Activated CD4-positive, alpha-beta T cell treated with anti-CD3 and anti-CD28 coated beads for 1 hour (primary cell): ENCODE measurements around the gene SNX22.

Experiments used
- DNase-seq: peaks from one replicate; pipeline ENCODE4 v3.0.0-alpha.2; 2020

The SNX22 gene

DNA sequence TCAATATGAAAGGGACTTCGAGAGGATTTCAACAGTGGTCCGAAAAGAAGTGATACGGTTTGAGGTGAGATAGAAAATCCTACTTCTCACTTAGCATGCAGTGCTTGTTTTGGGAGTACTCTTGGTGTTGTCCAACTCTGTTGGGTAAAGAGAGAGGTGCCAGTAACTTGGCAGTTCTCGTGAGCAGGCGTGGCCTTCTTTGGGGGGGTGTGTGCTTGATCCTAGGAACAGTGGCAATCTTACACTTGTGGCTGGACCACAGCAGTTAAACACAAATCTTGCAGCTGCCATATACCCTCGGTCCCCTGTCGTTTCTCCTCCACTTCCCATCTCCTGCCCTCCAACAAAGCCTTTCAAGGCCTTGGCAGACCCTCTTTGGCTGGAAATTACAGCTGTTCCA lies 15.2 kb upstream of the SNX22 start:
- DNase-seq = no peak

DNA sequence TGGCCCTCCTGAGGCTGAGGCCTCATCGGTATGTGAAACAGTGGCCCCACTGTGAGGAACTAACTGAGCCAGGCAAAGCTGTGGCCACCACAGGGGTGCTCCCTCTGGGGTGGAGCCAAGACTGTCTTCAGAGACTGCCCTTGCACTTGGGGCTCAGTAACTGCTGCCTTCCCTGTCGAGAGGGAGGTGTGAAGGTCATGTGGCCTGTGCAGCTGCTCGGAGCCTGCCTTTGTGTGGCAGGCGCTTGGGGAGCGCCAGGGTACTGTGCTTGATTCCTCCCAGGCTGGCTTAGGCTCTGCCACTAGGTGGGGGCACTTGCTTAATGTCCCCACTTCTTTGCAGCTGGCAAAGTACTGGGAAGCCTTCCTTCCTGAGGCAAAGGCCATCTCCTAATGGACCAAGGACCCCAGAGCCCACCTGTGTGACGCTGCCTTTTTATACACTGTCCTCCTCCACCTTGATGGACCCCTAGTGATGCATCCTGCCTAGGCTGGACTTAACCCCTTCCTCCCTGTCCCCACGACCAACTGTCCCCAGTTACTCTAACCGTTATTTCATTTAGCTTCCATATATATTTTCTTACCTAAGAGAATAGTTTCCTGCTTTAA lies 14.2 kb upstream of the SNX22 start:
- no peak for DNase-seq

DNA sequence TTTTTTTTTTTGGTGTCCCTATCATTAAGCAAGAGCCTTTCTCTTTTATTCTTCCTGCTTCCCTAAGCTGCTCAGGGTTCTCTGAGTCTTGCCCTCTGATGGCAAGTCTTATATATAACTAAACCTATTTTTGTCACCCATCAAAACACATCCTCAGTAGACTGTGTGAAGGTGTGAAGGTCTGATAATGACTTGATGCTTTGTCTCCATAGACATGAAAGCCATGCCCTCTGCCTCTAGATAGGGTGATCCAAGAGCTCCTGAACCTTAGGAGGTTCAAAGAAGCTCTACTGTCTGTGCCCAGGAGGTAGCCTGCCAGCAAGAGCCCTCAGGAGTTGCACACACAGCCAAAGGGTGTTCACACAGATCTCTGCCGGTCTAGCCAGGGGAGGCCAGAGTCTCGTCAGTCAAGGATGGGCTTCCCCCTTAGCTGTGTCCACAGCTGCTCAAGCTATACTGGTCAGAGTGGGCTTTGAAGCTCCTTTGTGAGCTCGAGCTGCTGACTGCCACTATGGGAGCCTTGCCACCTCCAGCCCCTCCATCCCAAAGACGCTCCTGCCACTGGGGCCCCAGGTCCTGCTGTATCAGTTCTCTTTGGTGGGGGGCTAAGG lies 13.1 kb upstream of the SNX22 start:
- DNase-seq = no peak

DNA sequence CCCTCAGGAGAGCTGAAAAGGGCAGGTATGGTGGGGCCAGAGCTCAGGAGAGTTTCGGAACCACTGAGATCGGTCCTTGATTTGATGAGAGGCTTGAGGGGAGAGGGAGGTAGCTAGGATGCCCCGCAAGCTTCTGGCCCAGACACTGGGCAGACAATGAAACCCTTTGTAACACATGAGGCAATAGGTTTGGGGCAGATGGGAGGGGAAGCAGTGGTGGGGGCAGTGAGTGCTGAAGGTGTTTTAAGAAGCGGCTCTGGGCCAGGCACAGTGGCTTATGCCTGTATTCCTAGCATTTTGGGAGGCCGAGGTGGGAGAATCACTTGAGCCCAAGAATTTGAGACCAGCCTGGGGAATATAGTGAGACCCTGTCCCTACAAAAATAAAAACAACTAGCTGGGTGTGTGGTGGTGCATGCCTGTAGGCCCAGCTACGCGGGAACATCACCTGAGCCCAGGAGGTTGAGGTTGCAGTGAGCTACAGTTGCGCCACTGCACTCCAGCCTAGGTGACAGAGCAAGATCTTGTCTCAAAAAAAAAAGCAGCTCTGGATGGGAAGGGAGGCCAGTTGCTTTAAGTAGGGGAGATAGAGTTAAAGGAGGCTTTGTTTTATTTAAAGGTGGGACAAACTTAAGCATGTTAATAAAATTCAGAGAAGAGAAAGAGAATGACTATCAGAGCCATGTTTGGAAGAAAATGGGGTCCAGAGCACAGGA lies 9.6 kb upstream of the SNX22 start:
- no peak for DNase-seq

DNA sequence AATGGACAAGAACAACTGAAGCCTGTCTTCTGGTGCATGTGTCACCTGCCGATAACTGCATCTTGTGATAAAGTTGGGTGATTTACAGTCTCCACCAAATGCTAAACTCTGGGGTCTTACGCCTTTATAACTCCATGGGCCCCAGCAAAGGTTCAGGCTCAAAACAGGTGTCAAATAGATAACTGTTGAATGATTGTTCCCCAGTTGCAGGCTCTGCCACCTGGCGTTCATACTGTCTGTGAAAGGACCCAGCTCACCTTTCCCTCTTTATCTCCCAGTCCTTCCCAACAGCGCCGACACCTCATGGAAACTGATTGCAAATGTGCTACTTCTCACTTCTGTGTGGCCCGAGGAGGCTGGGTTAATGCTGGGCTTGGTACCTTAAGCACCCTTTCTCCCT lies 8.3 kb upstream of the SNX22 start:
- no peak for DNase-seq

DNA sequence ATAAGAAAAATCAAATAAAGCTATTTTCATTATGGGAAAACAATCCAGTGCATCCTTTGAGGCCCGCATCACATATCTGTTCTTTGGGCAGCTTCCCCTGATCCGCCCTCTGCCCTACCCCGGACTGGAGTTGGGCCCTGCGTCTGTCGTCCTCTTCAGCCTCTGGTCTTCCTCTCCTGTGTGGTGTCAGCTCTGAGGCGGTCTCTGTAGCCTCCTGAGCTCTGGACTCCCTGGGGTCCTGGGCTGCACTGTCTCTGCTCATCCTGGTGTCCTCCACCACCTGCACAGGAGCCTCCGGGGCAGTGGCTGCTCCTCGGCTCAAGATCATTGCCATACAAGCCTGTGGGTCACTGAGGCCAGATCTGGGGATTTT lies 7.4 kb upstream of the SNX22 start:
- DNase-seq = no peak

DNA sequence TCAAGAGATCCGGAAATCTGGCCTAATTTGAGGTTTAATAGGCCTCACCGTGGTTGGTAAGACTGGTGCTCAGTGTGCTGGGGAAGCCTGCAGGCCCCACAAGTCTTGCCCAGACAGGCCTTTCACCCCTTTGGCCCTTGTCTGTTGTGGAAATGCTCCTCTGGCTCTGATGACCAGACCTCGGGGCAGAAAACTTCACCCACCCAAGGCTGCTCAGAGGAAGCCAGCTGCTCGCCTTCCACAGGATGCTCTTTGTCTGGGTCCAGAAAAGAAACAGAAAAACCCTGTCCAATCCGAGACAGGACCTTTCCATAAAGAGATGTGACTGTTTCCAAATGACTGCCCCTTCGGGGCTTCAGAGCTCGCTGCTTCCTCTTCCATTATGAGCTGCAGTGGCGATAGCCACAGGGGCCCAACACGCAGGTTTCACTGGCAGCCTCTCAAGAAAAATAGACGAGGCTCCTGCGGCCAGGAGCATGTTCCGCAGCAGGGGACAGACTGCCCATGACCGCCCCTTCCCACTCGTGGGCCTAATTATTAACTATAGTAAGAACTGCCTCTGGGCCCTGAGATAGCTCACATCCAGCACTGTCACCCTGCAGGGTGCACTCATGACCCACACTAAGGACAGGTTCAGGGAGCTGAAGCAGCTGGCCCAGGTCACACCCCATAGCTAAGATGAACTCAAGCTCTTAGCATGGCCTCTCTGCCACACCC lies 6.8 kb upstream of the SNX22 start:
- DNase-seq = no peak

DNA sequence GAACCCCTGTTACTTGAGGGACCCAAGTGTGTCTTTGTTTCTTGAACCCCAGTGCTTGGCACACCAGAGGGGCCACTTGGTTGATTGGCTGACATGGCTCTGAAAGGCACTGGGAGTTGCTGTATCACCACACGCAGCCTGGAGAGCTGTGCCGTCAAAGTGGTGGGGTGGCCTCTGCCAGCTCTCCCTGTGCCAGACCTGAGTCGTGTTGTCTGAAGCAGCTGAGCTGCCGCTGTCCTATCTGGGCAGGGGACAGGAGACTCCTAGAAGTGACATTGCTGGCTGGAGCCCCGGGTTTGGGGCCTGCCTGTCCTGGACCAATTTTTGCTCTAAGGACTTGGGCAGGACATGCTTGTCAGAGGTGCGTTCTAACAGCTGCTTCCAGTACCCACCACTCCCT lies 5.5 kb upstream of the SNX22 start:
- DNase-seq = no peak

DNA sequence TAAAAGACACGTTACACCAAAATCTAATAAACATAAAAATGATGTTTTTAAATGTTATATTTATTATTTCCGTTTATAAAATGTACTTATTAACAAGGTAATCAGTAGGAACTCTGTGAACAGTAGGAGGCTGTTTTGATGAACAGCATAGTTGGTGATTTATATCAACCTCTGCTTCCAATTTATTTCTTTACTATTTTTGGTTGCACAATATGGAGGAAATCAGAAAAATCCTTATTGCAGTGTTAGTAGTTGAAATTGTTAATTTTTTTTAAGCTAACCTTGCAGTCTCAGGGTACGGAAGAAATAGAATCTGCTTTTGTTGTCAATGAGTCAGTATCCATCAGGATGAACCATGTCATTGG lies 5.0 kb upstream of the SNX22 start:
- no peak for DNase-seq

DNA sequence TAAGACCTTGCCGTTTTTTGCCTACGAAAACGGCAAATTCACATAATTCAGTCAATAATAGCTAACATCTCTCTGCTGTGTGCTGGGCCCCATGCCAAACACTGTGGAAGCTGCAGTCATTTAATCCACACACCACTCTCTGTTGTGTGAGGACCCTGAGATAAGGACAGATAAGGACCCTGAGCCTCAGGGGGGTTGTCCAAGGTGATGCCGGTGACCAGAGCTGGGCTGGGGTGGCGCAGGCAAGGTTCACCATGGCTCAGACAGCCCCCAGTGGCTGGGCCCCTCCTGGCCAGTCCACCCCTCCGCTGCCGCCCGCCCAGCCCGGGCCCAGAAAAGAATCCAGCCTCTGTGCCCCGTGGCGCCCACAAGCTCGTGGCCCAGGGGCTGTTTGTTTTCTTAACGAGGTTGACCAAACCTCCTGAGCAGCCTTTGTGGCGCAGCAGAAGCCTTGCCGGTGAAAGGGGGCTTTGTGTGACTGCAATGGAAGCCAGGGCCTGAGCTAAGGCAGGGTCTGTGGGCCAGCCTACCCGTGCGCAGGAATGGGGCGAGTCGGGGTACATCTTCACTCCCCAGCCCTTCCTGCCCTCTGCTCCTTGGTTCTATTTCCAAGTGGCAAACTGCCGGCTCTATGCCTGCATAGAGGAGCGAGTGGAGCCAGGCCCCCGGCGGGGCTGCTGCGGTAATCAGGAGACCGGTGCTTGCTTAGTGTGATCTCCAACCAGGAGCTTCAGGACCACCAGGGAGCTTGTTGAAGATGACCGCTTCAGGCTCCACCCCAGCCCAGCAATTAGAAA lies 4.4 kb upstream of the SNX22 start:
- no peak for DNase-seq

DNA sequence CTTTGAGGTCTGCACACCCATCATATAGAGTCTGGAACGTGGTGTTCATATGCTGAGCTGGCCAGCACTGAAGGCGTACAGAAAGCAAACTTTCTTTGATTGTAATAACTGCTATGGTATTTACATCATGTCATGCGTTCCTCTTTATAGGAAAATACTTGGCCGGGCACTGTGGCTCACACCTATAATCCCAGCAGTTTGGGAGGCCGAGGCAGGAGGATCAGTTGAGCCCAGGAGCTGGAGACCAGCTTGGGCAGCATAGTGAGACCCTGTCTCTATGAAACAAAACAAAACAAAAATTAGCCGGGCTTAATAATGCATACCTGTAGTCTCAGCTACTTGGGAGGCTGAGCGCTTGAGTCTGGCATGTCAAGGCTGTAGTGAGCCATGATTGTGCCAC lies 3.4 kb upstream of the SNX22 start:
- no peak for DNase-seq

DNA sequence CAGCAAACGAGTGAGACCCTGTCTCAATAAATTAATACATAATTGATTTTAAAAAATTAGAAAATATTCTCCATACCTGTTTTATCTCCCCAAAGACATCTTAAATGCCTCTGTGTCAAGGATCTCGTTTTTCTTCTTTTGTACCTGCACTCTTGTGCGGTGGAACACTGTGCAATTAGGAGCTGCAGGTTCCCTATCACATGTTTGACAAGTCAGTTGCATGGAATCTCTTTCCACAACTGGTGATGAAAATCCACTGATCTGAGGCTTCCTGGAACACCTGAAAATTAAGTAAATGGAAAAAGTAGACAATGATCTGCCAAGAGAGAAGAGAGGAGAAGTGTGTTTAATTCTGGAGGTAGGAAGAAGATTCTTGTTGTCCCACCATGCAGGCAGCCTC lies 3.0 kb upstream of the SNX22 start:
- DNase-seq = no peak

DNA sequence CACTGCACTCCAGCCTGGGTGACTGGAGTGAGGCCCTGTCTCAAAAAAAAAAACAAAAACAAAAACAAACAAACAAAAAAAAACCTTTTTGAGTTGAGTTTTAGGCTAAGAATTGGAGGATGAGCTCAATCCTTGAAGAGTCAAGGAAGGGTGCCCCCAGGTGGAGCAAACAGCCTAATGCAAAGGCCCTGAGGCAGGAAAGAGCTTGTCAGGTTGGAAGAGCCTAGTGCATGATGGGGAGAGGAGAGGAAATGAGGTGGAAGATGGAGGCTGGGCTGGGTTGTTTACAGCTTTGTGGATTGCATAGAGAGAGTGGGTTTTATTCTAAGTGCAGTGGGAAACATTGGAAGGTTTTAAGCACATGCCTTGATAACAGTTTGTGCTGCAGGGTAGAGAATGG lies 2.1 kb upstream of the SNX22 start:
- no peak for DNase-seq

DNA sequence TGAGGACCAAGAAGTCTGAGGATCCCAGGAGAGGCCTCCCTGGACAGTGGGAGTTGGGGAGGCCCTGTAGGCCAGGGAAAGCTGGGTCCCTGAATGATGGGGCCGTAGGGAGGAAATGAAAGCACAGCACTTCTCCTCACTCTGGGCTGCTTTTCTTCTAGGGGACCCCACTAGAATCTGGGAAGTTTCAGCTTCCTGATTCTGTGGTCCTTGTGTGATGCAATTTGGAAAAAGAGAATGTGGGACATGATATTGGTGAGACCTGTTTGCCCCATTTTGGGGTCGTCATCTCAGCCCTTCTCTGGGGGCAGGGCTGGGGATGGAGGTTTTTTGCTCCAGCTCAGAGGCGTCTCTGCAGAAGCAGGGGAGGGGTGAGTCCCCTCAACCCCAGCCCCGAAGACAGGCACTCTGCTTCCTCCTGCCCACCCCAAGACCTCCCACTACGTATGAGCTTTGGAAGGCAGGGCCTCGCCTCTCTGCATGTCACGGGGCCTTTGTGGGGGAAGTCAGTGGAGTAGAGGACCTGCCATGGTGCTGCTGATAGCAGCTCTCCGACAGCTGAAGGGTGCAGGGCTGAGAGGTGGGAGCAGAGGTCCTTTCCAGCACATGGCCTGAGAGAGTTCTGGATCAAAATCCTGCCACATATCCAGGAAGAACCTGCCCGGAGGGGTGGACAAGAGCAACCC lies 1.5 kb upstream of the SNX22 start:
- DNase-seq = no peak

DNA sequence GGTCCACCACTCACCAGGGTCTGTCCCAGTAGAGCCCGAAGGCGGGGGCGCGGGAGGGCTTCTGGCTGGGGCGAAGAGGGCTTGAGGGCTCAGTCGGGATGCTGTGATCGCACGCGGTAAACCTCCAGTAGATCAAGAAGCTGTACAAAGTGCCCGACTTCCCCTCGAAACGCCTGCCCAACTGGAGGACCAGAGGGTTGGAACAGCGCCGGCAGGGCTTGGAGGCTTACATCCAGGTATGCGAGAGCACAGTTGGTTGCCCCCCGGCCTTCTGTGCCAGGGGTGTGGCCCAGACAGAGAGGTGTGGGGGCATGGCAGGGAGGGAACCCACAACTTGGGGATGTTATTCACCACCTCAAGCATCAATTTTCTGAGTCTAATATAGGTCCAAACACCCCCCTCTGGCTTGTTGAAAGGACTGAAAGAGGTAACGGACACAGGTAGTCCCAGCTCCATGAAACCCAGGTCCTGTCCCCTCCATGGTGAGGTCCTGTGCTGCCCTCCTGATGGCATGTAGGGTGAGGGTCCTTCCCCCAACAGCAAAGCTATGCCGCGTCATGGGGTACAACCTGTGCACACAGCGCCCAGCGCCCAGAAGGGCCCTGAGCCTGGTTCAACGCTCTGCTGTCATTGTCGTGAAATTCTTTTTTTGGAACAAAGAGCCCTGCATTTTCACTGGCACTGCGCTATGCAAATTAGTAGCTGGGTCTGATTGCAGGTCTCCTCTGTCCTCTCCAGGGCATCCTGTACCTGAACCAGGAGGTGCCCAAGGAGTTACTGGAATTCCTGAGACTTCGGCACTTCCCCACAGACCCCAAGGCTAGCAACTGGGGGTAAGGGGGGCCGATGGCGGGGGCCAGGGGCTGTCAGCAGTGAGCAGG lies 1.2 kb downstream of the SNX22 start:
- no peak for DNase-seq

DNA sequence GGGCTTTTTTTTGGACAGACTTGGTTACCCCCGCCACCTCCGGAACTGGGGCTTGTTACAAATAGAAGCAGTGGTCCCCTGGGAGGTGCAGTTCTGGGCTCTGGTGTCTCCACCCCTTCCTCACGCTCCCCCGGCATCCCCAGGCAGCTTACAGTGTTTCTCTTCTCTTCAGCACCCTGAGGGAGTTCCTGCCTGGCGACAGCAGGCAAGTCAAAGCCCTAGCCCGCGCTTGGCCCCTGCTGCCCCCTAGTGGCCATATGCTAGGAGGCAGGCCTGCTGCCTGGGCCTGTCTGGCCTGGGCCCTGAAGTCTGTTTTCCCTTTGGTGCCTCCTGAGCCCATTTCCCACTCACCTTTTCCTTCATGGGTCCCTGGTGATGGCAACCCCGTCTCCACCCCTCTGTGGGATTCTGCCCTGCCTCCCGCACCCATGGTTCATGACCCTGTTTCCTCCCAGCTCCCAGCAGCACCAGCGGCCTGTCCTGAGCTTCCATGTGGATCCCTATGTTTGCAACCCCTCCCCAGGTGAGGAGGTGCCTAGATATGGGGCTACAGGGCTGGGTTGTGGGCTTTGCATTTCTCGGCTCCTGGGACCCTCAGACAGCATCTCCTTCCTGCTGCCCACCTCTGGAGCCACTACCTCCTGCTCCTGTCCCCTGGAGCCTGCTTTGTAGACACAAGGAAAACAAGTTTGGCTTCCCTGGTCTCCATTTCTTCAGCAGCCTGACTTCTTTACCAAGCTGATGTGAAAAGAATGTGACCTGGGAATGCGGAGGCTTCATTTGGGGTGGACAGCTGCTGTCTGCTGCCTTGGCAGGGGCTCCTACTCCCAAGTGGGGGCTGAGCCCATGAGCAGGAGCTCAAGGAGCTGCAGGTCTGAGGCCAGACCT lies 2.2 kb downstream of the SNX22 start:
- DNase-seq = peak; percentile 86

DNA sequence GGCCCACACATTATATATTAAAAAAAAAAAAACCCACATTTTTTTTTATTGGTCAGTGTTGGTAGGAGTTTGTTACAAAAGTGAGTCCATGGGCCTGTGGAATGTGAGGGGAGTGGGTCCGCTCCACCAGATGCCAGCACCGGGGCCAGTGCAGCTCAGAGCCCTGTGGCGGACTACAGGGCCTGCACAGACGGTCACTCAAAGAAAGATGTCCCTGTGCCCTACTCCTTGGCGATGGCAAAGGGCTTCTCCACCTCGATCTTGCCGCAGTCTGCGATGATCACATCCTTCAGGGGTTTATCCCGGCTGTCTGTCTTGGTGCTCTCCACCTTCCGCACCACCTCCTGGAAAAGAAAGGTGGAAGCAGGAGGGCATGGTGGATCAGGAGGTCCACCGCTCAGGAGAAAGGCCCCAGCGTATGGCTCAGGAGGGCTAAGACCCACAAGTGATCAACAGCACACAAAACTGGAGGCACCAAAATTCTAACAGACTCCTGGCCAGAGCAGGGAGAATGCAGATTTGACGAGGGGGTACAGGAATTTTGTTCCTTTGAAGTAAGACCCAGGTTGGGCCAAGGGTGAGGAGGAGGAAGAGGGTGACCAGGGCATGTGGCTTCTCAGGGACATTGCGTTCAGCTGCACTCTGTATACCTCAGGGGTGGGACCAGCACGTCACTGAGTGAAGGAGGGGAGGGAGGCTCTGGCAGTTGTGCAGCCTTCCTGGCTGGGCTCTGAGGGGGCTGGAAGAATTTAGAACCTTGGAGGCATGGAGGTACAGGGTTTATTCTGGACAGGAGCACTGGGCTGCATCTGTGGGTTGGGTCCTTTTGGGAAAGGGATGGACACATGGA lies 4.5 kb downstream of the SNX22 start:
- DNase-seq = no peak

DNA sequence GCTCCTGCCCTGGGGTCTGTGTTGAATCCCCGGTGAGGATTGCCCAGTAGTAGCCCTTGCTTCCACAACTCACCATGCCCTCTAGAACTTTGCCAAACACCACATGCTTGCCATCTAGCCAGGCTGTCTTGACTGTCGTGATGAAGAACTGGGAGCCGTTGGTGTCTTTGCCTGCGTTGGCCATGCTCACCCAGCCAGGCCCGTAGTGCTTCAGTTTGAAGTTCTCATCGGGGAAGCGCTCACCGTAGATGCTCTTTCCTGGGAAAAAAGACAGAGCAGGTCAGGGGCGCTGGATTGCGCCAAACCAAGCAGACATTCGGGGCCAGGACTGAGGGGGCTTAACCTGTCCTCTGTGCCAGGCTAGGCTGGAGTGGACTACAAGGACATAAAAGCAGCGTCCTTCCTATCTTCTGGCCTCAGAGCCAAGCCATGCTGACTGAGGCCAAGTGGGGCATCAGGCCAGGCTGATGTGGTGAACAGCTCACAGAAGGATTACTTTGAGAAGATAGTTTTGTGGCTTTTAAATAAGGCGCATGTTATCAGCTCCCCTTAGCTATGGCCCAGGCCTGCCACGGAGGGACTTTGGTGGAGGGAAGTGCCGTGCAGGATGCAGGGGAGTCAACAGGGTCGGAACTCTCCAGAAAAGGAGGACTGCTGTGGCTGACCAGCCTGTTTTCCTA lies 5.3 kb downstream of the SNX22 start:
- no peak for DNase-seq

DNA sequence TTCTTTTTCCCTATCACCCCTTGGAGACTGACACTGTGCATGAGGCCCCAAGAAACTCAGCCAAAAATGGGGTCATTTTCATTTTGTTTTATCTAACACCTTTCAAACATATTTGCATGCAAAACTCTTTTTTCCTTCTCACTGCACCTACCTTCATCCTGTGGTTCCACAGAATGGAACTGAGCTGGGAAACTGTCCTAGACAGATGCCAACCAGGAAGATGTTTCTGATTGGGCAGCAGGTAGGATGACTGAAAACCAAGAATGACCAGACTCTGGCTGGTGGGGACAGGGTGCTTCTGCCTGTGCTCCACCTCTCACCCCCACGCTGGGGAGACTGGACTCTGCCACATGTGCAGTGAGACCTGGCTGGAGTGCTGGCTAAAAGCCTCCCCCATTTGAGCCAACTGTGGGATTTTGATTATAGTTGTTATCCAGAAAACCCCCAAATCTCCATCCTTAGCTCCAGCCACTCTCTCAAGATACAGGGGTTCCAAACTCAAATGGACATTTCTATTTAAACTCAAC lies 6.1 kb downstream of the SNX22 start:
- DNase-seq = no peak
